SKM-1 (cell line): Measurements from ENCODE around the gene ZDHHC11.
"Not testable (repeated sequence)": the region's sequence is repeated elsewhere in the genome, so short reads cannot be mapped to it uniquely, and the experiment has no call there.

Experiments
- DNase-seq: peaks from one replicate; lab custom pipeline; 2025; ENCODE audit not compliant: unreplicated experiment; lab: John Stamatoyannopoulos, UW

ZDHHC11 gene

DNA sequence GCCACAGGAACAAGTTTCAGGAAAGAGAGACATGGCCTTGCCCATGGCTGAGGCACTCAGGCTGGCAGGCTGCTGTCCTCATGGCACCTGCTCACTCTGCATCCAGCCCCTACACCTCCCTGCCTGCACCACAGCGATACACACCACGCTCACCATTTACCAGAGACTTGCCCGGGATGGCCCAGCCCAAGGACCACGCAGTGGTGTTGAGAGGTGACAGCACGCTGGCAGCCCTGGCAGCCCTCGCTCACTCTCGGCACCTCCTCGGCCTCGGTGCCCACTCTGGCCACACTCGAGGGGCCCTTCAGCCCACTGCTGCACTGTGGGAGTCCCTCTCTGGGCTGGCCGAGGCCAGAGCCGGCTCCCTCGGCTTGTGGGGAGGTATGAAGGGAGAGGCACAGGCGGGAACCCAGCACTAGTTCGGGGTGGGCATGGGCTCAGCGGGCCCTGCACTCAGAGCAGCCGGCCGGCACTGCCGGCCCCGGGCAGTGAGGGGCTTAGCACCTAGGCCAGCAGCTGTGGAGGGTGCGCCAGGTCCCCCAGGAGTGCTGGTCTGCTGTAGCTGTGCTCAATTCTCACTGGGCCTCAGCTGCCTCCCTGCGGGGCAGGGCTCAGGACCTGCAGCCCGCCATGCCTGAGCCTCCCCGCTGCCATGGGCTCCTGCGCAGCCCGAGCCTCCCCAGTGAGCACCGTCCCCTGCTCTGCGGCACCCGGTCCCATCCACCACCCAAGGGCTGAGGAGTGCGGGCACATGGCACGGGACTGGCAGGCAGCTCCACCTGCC is 86.6 kb downstream of the ZDHHC11 start:
- DNase-seq = no peak

GRCh38 chr5:763397-763796 is 87.4 kb downstream of the ZDHHC11 start:
- no peak for DNase-seq

- DNase-seq = not testable (repeated sequence)
Observed at GRCh38 chr5:762996-763395, 87.8 kb downstream of the ZDHHC11 start.

DNA sequence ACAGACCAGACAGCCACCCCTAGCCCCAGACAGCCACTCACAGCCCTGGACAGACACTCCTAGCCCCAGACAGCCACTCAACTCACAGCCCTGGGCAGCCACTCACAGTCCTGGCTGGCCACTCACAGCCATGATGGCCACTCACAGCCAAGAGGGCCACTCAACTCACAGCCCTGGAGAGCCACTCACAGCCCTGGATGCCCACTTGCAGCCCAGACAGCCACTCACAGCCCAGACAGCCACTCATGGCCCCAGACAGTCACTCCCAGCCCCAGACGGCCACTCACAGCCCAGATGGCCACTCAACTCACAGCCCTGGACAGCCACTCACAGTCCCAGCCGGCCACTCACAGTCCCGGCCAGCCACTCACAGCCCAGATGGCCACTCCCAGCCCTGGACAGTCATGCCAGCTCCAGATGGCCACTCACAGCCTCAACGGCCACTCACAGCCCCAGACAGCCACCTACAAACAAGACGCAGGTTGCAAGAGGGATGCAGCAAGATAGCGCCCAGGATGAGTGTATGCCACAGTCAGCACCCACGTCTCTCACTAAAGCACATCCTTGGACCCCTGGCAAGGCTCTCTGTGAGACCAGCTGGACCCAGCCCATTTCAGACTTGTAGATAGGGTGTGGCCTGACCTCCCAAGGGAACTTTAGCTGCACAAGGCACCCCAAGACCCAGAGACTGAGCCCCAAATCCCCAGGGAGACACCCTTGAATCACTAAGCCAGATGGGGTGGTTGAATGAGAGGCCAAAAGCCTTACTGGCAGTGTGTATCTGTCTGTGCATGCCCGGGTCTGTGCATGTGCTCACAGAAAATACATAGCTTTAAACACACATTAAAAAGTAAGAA is 88.7 kb downstream of the ZDHHC11 start:
- DNase-seq = no peak

DNA sequence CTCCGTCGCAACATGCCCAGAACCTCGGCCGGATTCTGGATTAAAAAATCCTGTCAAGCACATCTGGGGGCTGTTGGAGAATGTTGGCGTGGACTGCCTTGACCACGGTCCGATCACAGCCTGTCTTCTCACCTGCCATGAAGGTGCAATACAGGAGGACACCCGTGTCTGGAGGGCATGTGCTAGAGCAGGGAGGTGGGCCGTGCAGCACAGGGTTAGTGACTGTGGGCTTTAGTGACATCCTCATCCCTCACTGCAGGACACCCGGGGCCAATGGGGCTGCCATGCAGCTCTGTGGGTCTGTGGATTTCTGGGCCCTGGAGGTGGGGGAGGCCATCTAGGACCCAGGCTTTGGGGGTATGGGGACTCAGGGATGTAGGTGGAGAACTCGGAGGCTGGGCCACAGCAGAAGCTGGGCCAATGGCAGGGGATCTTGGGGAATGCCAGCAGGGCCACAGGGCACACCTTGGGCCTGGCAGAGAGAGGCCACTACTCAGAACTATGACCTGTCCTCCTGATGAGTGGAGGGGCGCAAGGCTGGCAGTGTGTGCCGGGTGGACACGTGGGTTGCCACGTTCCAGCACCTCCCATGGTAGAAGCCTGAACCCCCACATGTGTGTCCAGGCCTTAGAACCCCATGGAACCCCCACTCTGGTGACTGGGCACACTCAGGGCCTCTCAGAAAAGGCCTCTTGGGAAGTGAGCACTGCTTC is 89.6 kb downstream of the ZDHHC11 start:
- no peak for DNase-seq

DNA sequence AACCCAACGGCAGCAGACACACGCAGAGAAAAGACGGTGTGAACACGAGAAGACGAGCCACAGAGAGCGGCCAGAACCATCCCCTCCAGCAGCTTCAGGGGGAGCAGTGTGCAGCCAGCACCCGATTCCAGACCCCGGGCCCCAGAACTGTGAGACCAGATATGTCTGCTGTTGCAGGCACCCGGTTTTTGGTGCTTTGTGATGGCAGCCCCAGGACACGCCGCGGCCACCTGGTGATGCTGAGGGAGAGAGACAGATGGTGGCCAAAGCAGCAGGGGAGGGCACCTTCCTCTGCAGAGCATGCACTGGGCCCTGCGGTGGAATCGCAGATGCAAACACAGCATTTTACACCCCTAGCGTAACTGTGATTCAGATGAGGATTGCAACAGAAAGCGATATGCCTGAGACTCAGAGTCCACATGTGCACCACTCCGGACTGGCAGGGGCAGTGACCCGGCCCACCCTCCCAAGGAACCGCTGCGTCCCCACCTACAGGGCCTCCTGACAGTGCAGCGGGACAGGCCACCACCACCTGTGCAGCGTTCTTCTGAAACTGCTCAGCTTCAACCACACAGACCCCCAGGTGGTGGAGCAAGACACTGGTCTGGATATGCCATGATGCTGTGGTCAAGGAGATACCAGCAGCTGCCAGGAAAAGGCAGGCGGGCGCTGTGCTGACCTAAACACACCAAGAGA is 90.3 kb downstream of the ZDHHC11 start:
- no peak for DNase-seq

DNA sequence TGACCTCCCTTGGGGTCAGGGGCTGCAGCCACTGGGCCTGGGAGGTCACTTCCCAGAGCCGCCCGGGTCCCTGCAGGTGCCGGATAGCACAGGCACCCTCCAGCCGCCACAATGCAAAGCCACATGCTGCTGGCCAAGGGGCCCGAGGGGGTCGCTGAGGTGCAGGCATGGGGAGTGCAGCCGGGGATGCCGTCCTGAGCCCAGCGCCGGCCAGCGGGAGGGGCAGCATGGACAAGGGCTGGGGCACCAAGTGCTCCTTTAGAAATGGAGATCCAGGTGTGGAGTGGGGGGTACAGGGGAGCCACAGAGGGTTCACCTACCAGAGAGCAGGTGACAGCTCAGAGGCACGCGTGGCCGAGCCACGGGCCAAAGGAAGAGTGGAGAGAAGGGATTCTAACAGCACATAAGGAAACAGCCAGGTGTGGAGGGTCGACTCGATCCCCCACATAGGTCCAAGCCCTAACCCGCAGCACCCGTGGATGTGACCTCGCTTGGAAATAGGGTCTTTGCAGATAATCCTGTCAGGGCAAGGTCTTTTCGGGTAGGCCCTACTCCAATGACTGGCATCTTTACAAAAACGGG is 90.9 kb downstream of the ZDHHC11 start:
- no peak for DNase-seq

GRCh38 chr5:759111-759751 is 91.6 kb downstream of the ZDHHC11 start:
- DNase-seq = no peak

DNA sequence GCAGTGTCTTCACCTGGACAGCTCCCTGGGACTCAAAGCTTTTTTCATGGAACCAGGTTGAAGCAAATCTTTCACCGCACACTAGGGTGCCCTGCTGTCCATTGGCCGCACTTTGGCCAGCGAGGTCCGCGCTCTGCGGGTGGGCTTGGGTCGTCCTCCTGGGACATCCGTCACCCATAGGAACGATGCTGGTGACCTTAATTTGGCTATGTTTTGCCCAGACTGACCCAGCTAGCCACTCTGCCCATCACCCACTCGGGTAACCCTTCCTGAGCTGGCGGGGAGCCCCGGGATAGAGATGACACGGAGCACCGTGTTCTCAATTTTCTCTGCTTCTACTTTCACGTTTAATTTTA is 92.1 kb downstream of the ZDHHC11 start:
- no peak for DNase-seq

GRCh38 chr5:757931-758697 is 92.7 kb downstream of the ZDHHC11 start:
- DNase-seq = no peak

- DNase-seq = no peak
Observed at GRCh38 chr5:757346-757930, 93.3 kb downstream of the ZDHHC11 start.

DNA sequence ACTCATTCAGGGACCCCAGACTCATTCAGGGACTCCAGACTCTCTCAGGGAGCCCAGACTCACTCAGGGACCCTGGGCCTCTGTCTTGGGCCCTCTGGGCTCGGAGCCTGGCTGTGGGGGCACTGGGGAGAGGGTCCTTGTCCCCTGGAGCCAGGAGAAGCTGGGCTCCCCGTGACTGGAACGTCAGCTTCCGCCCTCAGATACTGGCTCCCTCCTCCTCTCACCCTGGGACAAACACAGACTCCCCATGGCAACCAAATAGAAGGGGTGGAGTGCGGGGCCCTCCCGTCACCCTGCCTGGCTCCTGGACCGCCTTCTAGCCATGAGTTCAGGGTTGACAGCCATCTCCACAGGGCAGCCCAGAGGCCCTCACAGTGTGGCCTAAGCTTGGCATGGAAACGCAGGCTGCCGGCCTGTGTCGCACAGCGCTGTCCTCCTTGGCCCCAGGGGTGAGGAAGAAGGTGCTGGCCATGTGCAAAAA is 93.9 kb downstream of the ZDHHC11 start:
- DNase-seq = no peak

DNA sequence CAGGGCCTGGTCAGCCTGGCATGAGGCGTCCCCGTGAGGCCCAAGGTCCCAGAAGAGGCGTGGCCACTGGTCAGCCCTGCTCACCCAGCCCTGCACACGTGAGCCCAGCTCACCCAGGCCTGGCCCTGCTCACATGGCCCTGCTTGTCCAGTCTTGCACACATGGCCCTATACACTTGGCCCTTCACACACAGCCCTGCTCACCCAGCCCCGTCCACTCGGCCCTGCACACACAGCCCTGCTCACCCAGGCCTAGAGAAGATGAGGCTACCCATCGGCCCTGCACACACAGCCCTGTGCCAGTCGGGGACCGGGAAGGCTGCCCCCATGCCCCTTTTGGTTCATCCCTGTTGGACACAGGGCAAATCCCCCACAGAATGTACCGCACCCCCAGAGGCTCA is 94.6 kb downstream of the ZDHHC11 start:
- no peak for DNase-seq

GRCh38 chr5:754143-754632 is 96.6 kb downstream of the ZDHHC11 start:
- not testable (repeated sequence) for DNase-seq

DNA sequence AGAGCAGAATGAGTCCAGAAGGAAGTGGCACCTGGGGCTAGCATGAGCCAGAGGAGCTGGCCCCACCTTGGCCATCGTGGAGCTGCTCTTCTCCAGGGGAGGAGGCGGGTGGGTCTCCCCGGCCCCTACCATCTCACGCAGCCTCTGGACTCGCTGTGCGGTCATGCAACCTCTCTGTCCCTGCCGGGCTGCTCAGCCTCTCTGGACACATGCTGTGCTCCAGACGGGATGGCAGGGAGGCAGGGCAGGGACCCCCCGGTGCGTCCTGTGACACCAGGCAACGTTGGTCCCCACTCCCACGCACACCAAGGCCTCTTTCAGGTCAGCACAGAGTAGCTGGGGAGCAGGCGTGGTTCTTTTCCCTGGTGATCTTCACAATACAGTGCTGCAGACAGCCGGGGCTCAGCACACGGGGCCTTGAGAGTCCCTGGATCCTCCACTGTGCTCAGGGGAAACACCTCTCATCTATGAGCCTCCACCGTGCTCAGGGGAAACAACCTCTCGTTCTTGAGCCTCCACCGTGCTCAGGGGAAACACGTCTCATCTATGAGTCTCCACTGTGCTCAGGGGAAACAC is 97.1 kb downstream of the ZDHHC11 start:
- not testable (repeated sequence) for DNase-seq

DNA sequence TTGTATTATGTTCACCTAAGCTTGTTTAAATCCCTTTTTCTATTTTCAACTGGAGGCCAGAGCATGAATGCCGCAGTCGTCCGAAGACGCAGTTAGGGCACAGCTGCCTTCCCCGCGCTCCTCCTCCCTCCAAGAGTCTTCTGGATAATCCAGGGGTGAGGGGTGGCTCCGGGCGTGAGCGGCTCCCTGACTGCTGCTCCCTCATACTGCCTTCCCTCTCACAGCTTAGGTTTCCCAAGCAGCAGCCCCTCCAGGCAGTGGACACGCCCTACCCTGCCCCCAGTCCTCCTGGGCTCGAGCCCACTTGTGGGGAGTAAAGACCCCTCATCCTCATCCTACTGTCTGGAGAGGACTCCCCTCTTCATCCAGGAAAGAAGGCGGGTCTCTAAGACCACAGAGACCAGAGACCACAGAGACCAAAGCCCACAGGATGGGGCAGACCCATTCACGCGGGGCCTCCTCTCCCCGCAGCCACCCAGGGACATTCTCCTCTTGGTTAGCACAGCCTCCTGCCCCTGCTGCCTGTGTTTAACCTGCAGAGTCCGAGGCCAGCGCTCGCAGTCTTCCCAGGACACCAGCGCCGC is 98.2 kb downstream of the ZDHHC11 start:
- not testable (repeated sequence) for DNase-seq

DNA sequence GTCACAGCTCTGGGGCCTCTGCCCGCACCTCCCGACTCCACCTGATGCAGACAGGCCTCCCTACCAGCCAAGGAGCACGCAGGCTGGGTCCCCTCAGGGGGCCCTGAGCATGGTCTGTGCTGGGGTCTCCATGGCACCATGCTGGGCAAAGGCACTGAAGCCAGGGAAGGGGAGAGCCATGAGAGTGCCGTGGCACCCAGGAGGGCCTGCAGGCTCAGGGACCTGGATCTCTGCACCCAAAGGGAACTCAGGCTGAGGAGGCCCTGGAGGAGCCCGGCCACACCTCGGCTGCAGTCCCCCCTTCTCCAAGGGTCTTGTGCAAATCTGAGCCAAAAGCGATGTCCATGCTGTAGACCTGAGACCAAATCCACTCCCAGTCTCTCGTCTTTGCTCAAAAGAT is 98.8 kb downstream of the ZDHHC11 start:
- DNase-seq = not testable (repeated sequence)

GRCh38 chr5:751496-751895 is 99.3 kb downstream of the ZDHHC11 start:
- no peak for DNase-seq
